Upper lobe of left lung (tissue), 6 donors: ENCODE results near the gene RHO. TPM values are rescaled to one million over a fixed set of nuclear protein-coding genes. Genes with fewer than 3 reads are reported as not detected.

Experiments
- ATAC-seq, 2 donors: fragments of 200-7000 bp; cut with Tn5 transposase; one replicate each; pipeline ENCODE4 v1.9.1; 2022; ENCODE audit warnings: mild to moderate bottlenecking in 2 of 2, moderate library complexity in 2 of 2; ENCODE audit not compliant: low FRiP score in 2 of 2
- DNase-seq, 2 donors: peaks; one replicate each; pipeline ENCODE4 v3.0.0-alpha.2; 2019 to 2020
- H3K27ac ChIP-seq, 4 donors: fragments of 200-600 bp; sonication (generic); one replicate each; pipeline ENCODE4 v1.5.1; 2016 to 2019
- H3K27me3 ChIP-seq, 4 donors: fragments of 200-600 bp; sonication (generic); one replicate each; pipeline ENCODE4 v1.5.1; 2017 to 2019
- H3K36me3 ChIP-seq, 4 donors: fragments of 200-600 bp; sonication (generic); one replicate each; pipeline ENCODE4 v1.5.1; 2016 to 2019
- H3K4me1 ChIP-seq, 4 donors: fragments of 200-600 bp; sonication (generic); one replicate each; pipeline ENCODE4 v1.5.1; 2018 to 2019
- H3K4me3 ChIP-seq, 4 donors: fragments of 200-600 bp; sonication (generic); one replicate each; pipeline ENCODE4 v1.5.1; 2017 to 2019; ENCODE audit warnings: mild to moderate bottlenecking in 2 of 4, moderate library complexity in 1 of 4
- H3K9me3 ChIP-seq, 4 donors: fragments of 200-600 bp; sonication (generic); one replicate each; pipeline ENCODE4 v1.5.1; 2018 to 2019
- EP300 ChIP-seq, 4 donors: sonication (generic); formaldehyde crosslinking; IDR thresholded peaks; one replicate each; pipeline ENCODE4 v1.5.1; 2017; ENCODE audit warnings: antibody characterized with exemption in 4 of 4, control low read depth in 2 of 4
- POLR2A ChIP-seq, 4 donors: fragments of 450-650 bp; IDR thresholded peaks; one replicate each; pipeline ENCODE4 v1.5.1; 2016 to 2017; ENCODE audit warnings: antibody characterized with exemption in 4 of 4, mild to moderate bottlenecking in 2 of 4
- POLR2AphosphoS5 ChIP-seq, 2 donors: sonication (generic); formaldehyde crosslinking; IDR thresholded peaks; one replicate each; pipeline ENCODE4 v1.5.1; 2017; ENCODE audit warnings: antibody characterized with exemption in 2 of 2
- WGBS, 2 donors: methylation state at CpG; one replicate each; pipeline ENCODE4 v1.1.5; 2017 to 2018; 5-methylcytosine and 5-hydroxymethylcytosine counted together
- total RNA-seq, 6 donors: library from RNA; depleted of rRNA in 4 of 6; stranded (reverse); fragments of >200 nt in 4 of 6; gene quantifications; one replicate each; pipeline versions ENCODE4 v1.1.0 to v1.2.1, GENCODE V29; 2016 to 2021
- TF ChIP-seq, protein P1 (sequence below), 6 experiments: fragments of 450-650 bp in 4 of 6; fragments of 200-600 bp in 2 of 6; sonication (generic) in 2 of 6; IDR thresholded peaks; one replicate each; pipeline ENCODE4 v1.5.1; 2016 to 2019; ENCODE audit warnings: antibody characterized with exemption in 6 of 6
- donor health status: DM: no; HTN: no; CAD: no; lungs with moderate emphysema.
- donor health status: DM: no; HTN: yes; CAD: no; lungs with severe emphysema.

Gene RHO
- total RNA-seq, 6 donors from 2014 or later: not detected

DNA sequence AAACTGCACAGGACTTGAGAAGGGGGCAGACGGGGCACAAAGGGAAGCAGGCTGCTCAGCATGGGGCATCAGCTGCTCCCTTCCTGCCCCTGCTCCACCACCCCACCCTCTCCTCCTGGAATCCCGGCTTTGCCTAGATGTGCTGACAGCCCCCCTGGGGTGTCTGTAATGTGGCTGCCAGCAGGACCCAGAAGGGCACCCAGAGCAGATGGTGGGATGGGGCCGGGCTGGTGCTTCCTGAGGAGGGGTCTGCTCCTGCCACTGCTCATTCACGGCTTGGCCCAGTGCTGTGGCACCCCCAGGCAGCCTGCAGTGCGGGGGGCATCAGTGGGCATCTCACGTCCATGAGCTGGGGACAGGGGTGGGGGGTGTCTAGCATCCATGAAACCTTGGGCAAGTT lies 24.7 kb downstream of the RHO start:
- no peaks in the 10 kb centered on the region for H3K9me3 ChIP-seq
- TF ChIP-seq EP300 (IDR thresholded peaks at IDR 0.05) (no peak), POLR2A (IDR thresholded peaks at IDR 0.05) (no peak), POLR2AphosphoS5 (IDR thresholded peaks at IDR 0.05) (no peak)
- TF ChIP-seq, protein P1, sequence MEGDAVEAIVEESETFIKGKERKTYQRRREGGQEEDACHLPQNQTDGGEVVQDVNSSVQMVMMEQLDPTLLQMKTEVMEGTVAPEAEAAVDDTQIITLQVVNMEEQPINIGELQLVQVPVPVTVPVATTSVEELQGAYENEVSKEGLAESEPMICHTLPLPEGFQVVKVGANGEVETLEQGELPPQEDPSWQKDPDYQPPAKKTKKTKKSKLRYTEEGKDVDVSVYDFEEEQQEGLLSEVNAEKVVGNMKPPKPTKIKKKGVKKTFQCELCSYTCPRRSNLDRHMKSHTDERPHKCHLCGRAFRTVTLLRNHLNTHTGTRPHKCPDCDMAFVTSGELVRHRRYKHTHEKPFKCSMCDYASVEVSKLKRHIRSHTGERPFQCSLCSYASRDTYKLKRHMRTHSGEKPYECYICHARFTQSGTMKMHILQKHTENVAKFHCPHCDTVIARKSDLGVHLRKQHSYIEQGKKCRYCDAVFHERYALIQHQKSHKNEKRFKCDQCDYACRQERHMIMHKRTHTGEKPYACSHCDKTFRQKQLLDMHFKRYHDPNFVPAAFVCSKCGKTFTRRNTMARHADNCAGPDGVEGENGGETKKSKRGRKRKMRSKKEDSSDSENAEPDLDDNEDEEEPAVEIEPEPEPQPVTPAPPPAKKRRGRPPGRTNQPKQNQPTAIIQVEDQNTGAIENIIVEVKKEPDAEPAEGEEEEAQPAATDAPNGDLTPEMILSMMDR (IDR thresholded peaks at IDR 0.05): no peak
- peaks cover 4 to 32% (median 29%) of the 10 kb centered on the region in 4 donors for H3K36me3 ChIP-seq
- ATAC-seq (no peak), DNase-seq (peak in 1 of 2 donors; percentile 65)
- no peaks in the 10 kb centered on the region for H3K27me3 ChIP-seq
- H3K4me3 ChIP-seq: no peak overlapping the region
- WGBS, 2 donors: 41 to 70% methylated on average over 2 to 6 of the region's 6 CpGs
- H3K4me1 ChIP-seq: peaks cover 26 to 35% (median 32%) of the 10 kb centered on the region in 4 donors
- peak overlapping the region in 2 of 4 donors; percentile 11 to 18 for H3K27ac ChIP-seq

- DNase-seq (peak in 1 of 2 donors; percentile 86), ATAC-seq (no peak)
- H3K4me3 ChIP-seq: no peak overlapping the region
- peak overlapping the region in 1 of 4 donors; percentile 57 for H3K27ac ChIP-seq
- WGBS, 2 donors: 43 to 57% methylated on average over 15 of the region's 15 CpGs
- TF ChIP-seq, protein P1 (IDR thresholded peaks at IDR 0.05): no peak
- TF ChIP-seq EP300 (IDR thresholded peaks at IDR 0.05) (no peak), POLR2A (IDR thresholded peaks at IDR 0.05) (no peak), POLR2AphosphoS5 (IDR thresholded peaks at IDR 0.05) (no peak)
- no peaks in the 10 kb centered on the region for H3K27me3 ChIP-seq
- H3K4me1 ChIP-seq: peaks cover 31 to 41% (median 35%) of the 10 kb centered on the region in 4 donors
- H3K9me3 ChIP-seq: no peaks in the 10 kb centered on the region
- peaks cover 4 to 38% (median 34%) of the 10 kb centered on the region in 4 donors for H3K36me3 ChIP-seq
Observed at GRCh38 chr3:129553719-129554118, 25.3 kb downstream of the RHO start.

- peak overlapping the region in 3 of 4 donors; percentile 36 to 57 (median 50) for H3K27ac ChIP-seq
- H3K9me3 ChIP-seq: no peaks in the 10 kb centered on the region
- DNase-seq (no peak), ATAC-seq (no peak)
- H3K4me1 ChIP-seq: peaks cover 38 to 49% (median 43%) of the 10 kb centered on the region in 4 donors
- 27 to 57% methylated on average over 3 to 13 of the region's 13 CpGs for WGBS, 2 donors
- peaks cover 4 to 46% (median 42%) of the 10 kb centered on the region in 4 donors for H3K36me3 ChIP-seq
- H3K27me3 ChIP-seq: no peaks in the 10 kb centered on the region
- no peak overlapping the region for H3K4me3 ChIP-seq
- TF ChIP-seq EP300 (IDR thresholded peaks at IDR 0.05): no peak
- TF ChIP-seq POLR2AphosphoS5 (IDR thresholded peaks at IDR 0.05): no peak
- TF ChIP-seq, protein P1 (IDR thresholded peaks at IDR 0.05): no peak
- no peak for TF ChIP-seq POLR2A (IDR thresholded peaks at IDR 0.05)
Observed at GRCh38 chr3:129554356-129555152, 26.1 kb downstream of the RHO start.

DNA sequence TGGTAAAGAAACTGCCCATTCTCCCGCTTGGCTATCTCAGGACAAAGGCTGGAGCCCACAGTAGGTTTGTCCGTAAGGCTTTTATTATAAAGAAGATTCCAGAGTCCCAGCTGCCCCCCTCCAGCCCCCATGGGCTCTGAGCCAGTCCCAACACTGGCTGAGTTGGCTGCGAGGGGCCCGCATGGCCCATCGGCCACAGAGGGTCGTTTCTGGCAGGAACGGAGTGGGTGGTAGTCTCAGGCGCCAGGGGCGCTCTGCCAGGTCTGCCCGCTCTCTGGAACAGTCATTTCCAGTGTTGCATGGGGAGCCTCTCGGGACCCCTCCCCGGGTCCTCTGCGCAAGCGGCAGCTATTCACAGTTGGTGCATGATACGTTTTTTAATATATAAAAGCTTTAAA lies 26.7 kb downstream of the RHO start:
- Histone ChIP-seq H3K4me1 (peaks cover 40 to 55% (median 45%) of the 10 kb centered on the region in 4 donors), H3K27ac (peak overlapping the region in 3 of 4 donors; percentile 36 to 57 (median 50))

More for the DNA sequence above, 26.7 kb downstream of the RHO start:
- TF ChIP-seq POLR2AphosphoS5 (IDR thresholded peaks at IDR 0.05): no peak
- TF ChIP-seq, protein P1 (IDR thresholded peaks at IDR 0.05): no peak
- TF ChIP-seq POLR2A (IDR thresholded peaks at IDR 0.05): no peak
- no peak for TF ChIP-seq EP300 (IDR thresholded peaks at IDR 0.05)
- 68 to 84% methylated on average over 15 of the region's 15 CpGs for WGBS, 2 donors
- no peaks in the 10 kb centered on the region for H3K27me3 ChIP-seq
- DNase-seq: peak in 1 of 2 donors; percentile 69
- ATAC-seq: no peak
- H3K36me3 ChIP-seq: peaks cover 4 to 52% (median 48%) of the 10 kb centered on the region in 4 donors
- H3K9me3 ChIP-seq: no peaks in the 10 kb centered on the region
- no peak overlapping the region for H3K4me3 ChIP-seq
